Mesenchymal stem cell (in vitro differentiated cells and primary cell): Measurements from ENCODE around the gene ADAP1.

ENCODE experiments used
- DNase-seq: peaks from one replicate; pipeline ENCODE4 v3.0.0-alpha.2; 2013
- H2AFZ ChIP-seq: one replicate; pipeline ENCODE4 v1.6.1; 2013; ENCODE audit warnings: low read depth, mild to moderate bottlenecking, control low read depth, inconsistent platforms, low read length, moderate library complexity
- H2AK5ac ChIP-seq: 2 replicates; pipeline ENCODE4 v1.6.1; 2013; ENCODE audit warnings: low read length, moderate library complexity, mild to moderate bottlenecking, inconsistent platforms; ENCODE audit not compliant: severe bottlenecking
- H2BK120ac ChIP-seq: one replicate; pipeline ENCODE4 v1.6.1; 2013; ENCODE audit warnings: low read depth, mild to moderate bottlenecking, inconsistent platforms, low read length, moderate library complexity
- H2BK12ac ChIP-seq, 2 experiments: one replicate each; pipeline ENCODE4 v1.6.1; 2013; ENCODE audit warnings: inconsistent platforms in 2 of 2, low read length in 2 of 2, mild to moderate bottlenecking in 2 of 2, moderate library complexity in 2 of 2, control low read depth in 1 of 2
- H2BK15ac ChIP-seq: one replicate; pipeline ENCODE4 v1.6.1; 2013; ENCODE audit warnings: mild to moderate bottlenecking, low read depth, inconsistent platforms; ENCODE audit not compliant: poor library complexity, severe bottlenecking
- H2BK5ac ChIP-seq: 2 replicates; pipeline ENCODE4 v1.6.1; 2013; ENCODE audit warnings: low read depth, mild to moderate bottlenecking, low read length, control low read depth, inconsistent platforms; ENCODE audit not compliant: poor library complexity, severe bottlenecking
- H3K14ac ChIP-seq, 2 experiments: one replicate each; pipeline ENCODE4 v1.6.1; 2013; ENCODE audit warnings: inconsistent platforms in 2 of 2, low read length in 2 of 2, control low read depth in 1 of 2, mild to moderate bottlenecking in 1 of 2, moderate library complexity in 1 of 2
- H3K18ac ChIP-seq, 2 experiments: one replicate each; pipeline ENCODE4 v1.6.1; 2013; ENCODE audit warnings: inconsistent platforms in 2 of 2, low read length in 2 of 2, control low read depth in 1 of 2, low read depth in 1 of 2, mild to moderate bottlenecking in 1 of 2
- H3K23ac ChIP-seq, 2 experiments: one replicate each; pipeline ENCODE4 v1.6.1; 2013; ENCODE audit warnings: inconsistent platforms in 2 of 2, low read length in 2 of 2, mild to moderate bottlenecking in 2 of 2, moderate library complexity in 2 of 2, control low read depth in 1 of 2
- H3K27ac ChIP-seq: 2 replicates; pipeline ENCODE4 v1.5.1; 2013; ENCODE audit warnings: mild to moderate bottlenecking, moderate library complexity, low read length, control low read depth, inconsistent platforms; ENCODE audit not compliant: poor library complexity, severe bottlenecking
- H3K27me3 ChIP-seq, 2 experiments: 2 replicates each; pipeline versions ENCODE4 v1.6.1 to v1.7.0; 2013; ENCODE audit warnings: low read length in 2 of 2, mild to moderate bottlenecking in 2 of 2, moderate library complexity in 2 of 2, control low read depth in 1 of 2, inconsistent platforms in 1 of 2; ENCODE audit not compliant: control insufficient read depth in 1 of 2, insufficient read depth in 1 of 2
- H3K36me3 ChIP-seq, 2 experiments: 2 replicates each; pipeline versions ENCODE4 v1.6.1 to v1.7.0; 2013; ENCODE audit warnings: low read length in 2 of 2, control low read depth in 1 of 2, inconsistent platforms in 1 of 2, low read depth in 1 of 2, mild to moderate bottlenecking in 1 of 2; ENCODE audit not compliant: insufficient read depth in 2 of 2, control insufficient read depth in 1 of 2
- H3K4ac ChIP-seq, 2 experiments: one replicate each; pipeline ENCODE4 v1.6.1; 2013; ENCODE audit warnings: inconsistent platforms in 2 of 2, low read length in 2 of 2, mild to moderate bottlenecking in 2 of 2, moderate library complexity in 2 of 2, control low read depth in 1 of 2, low read depth in 1 of 2
- H3K4me1 ChIP-seq: 2 replicates; pipeline ENCODE4 v1.6.1; 2013; ENCODE audit warnings: low read depth, low read length, control low read depth; ENCODE audit not compliant: control insufficient read depth, insufficient read depth
- H3K4me2 ChIP-seq: 2 replicates; pipeline ENCODE4 v1.6.1; 2013; ENCODE audit warnings: low read length, mild to moderate bottlenecking, inconsistent platforms; ENCODE audit not compliant: poor library complexity, severe bottlenecking
- H3K4me3 ChIP-seq, 2 experiments: 2 replicates each; pipeline versions ENCODE4 v1.5.1 to v1.7.0; 2013; ENCODE audit warnings: low read length in 2 of 2, mild to moderate bottlenecking in 2 of 2, control low read depth in 1 of 2, low read depth in 1 of 2; ENCODE audit not compliant: insufficient read depth in 1 of 2
- H3K79me1 ChIP-seq: replicated peaks from 2 replicates; pipeline ENCODE4 v1.6.1; 2013; ENCODE audit warnings: mild to moderate bottlenecking, control low read depth, low read length, inconsistent platforms; ENCODE audit not compliant: poor library complexity, severe bottlenecking
- H3K9ac ChIP-seq: 2 replicates; pipeline ENCODE4 v1.7.0; 2013; ENCODE audit warnings: mild to moderate bottlenecking, low read length, moderate library complexity
- H3K9me3 ChIP-seq: 2 replicates; pipeline ENCODE4 v1.7.0; 2013; ENCODE audit warnings: mild to moderate bottlenecking, low read length; ENCODE audit not compliant: control insufficient read depth
- H4K8ac ChIP-seq: one replicate; pipeline ENCODE4 v1.6.1; 2013; ENCODE audit warnings: inconsistent platforms, mild to moderate bottlenecking, low read length, moderate library complexity
- H4K91ac ChIP-seq: one replicate; pipeline ENCODE4 v1.6.1; 2013; ENCODE audit warnings: mild to moderate bottlenecking, low read length, inconsistent platforms
- WGBS: methylation state at CpG from one replicate; pipeline ENCODE4 v1.1.7; 2013; ENCODE audit warnings: mixed read lengths; 5-methylcytosine and 5-hydroxymethylcytosine counted together

The ADAP1 gene

GRCh38 chr7:876972-877311 is 77.5 kb downstream of the ADAP1 start:
- peak overlapping the region; percentile 60 for H3K27ac ChIP-seq
- H3K4me1 ChIP-seq = peaks cover 17% of the 10 kb centered on the region
- peak overlapping the region in 1 of 2 experiments; percentile 90 for H3K18ac ChIP-seq
- peak overlapping the region; percentile 54 for H2BK120ac ChIP-seq
- 1% methylated on average over 26 of the region's 26 CpGs for WGBS
- H3K4ac ChIP-seq = peak overlapping the region in 1 of 2 experiments; percentile 42
- peaks cover 24 to 36% of the 10 kb centered on the region in 2 experiments for H3K36me3 ChIP-seq
- H2BK15ac ChIP-seq = no peak overlapping the region
- H2AFZ ChIP-seq = peak overlapping the region; percentile 10
- no peak overlapping the region for H2AK5ac ChIP-seq
- peak overlapping the region; percentile 83 for H3K4me2 ChIP-seq
- peak; percentile 40 for DNase-seq
- no peak overlapping the region for H2BK5ac ChIP-seq
- peak overlapping the region; percentile 70 for H4K91ac ChIP-seq
- peak overlapping the region in 1 of 2 experiments; percentile 53 for H3K23ac ChIP-seq
- peaks cover 11% of the 10 kb centered on the region for H3K79me1 ChIP-seq
- peak overlapping the region; percentile 90 to 95 for H3K4me3 ChIP-seq
- peak overlapping the region in 1 of 2 experiments; percentile 60 for H2BK12ac ChIP-seq
- no peaks in the 10 kb centered on the region for H3K9me3 ChIP-seq
- H3K9ac ChIP-seq = peak overlapping the region; percentile 90
- peak overlapping the region in 1 of 2 experiments; percentile 82 for H3K14ac ChIP-seq
- H3K27me3 ChIP-seq = no peaks in the 10 kb centered on the region
- H4K8ac ChIP-seq = no peak overlapping the region

- 3% methylated on average over 93 of the region's 129 CpGs for WGBS
- H4K91ac ChIP-seq = peak within 1 kb of the TSS; percentile 94
- peak within 1 kb of the TSS; percentile 79 for H2AK5ac ChIP-seq
- H3K4me2 ChIP-seq = peak within 1 kb of the TSS; percentile 83
- H3K14ac ChIP-seq = peak within 1 kb of the TSS in 1 of 2 experiments; percentile 82
- H3K27me3 ChIP-seq = no peaks in the 10 kb centered on the region
- H3K79me1 ChIP-seq = peaks cover 11% of the 10 kb centered on the region
- H3K4ac ChIP-seq = peak within 1 kb of the TSS; percentile 84 to 98
- peak within 1 kb of the TSS; percentile 76 to 85 for H2BK12ac ChIP-seq
- peak within 1 kb of the TSS; percentile 90 for H3K9ac ChIP-seq
- peak within 1 kb of the TSS; percentile 94 to 97 for H3K18ac ChIP-seq
- H2BK15ac ChIP-seq = peak within 1 kb of the TSS; percentile 87
- H3K4me3 ChIP-seq = peak within 1 kb of the TSS; percentile 90 to 95
- peak within 1 kb of the TSS; percentile 77 for H2AFZ ChIP-seq
- H2BK120ac ChIP-seq = peak within 1 kb of the TSS; percentile 82
- DNase-seq = peak; percentile 93
- H2BK5ac ChIP-seq = no peak within 1 kb of the TSS
- peaks cover 25 to 42% of the 10 kb centered on the region in 2 experiments for H3K36me3 ChIP-seq
- H4K8ac ChIP-seq = peak within 1 kb of the TSS; percentile 99
- H3K9me3 ChIP-seq = no peaks in the 10 kb centered on the region
- H3K4me1 ChIP-seq = peaks cover 18% of the 10 kb centered on the region
- H3K23ac ChIP-seq = peak within 1 kb of the TSS in 1 of 2 experiments; percentile 53
- H3K27ac ChIP-seq = peak within 1 kb of the TSS; percentile 60
Observed at GRCh38 chr7:876077-876971, 78.2 kb downstream of the ADAP1 start, which contains the start of gene GET4. TSS of gene GET4 (plus strand) at chr7:876554. CDS start at chr7:876646, 92 bp downstream.

- Histone ChIP-seq H2AK5ac (peak overlapping the region; percentile 79), H3K14ac (no peak overlapping the region), H2BK5ac (no peak overlapping the region), H3K4me2 (peak overlapping the region; percentile 59), H2BK15ac (peak overlapping the region; percentile 87), H2AFZ (no peak overlapping the region), H3K4ac (peak overlapping the region; percentile 77 to 97), H4K8ac (peak overlapping the region; percentile 99), H3K79me1 (peaks cover 11% of the 10 kb centered on the region), H2BK12ac (peak overlapping the region; percentile 76 to 85), H3K18ac (peak overlapping the region; percentile 63 to 73), H3K9ac (peak overlapping the region; percentile 86), H3K4me3 (peak overlapping the region; percentile 48 to 61), H2BK120ac (peak overlapping the region; percentile 82), H3K9me3 (no peaks in the 10 kb centered on the region), H3K36me3 (peaks cover 28 to 46% of the 10 kb centered on the region in 2 experiments), H3K23ac (no peak overlapping the region), H3K27me3 (no peaks in the 10 kb centered on the region), H4K91ac (peak overlapping the region; percentile 94), H3K4me1 (peaks cover 16% of the 10 kb centered on the region), H3K27ac (peak overlapping the region; percentile 19)
- DNase-seq = no peak
- 98% methylated on average over 19 of the region's 27 CpGs for WGBS
Observed at GRCh38 chr7:875476-876076, 78.9 kb downstream of the ADAP1 start.

GRCh38 chr7:875051-875450 is 79.4 kb downstream of the ADAP1 start:
- Histone ChIP-seq H3K79me1 (peaks cover 13% of the 10 kb centered on the region), H3K4me1 (peaks cover 14% of the 10 kb centered on the region), H2AFZ (no peak overlapping the region), H4K91ac (peak overlapping the region; percentile 83), H3K14ac (no peak overlapping the region), H3K27me3 (no peaks in the 10 kb centered on the region), H4K8ac (peak overlapping the region; percentile 90), H3K4ac (peak overlapping the region in 1 of 2 experiments; percentile 29), H2AK5ac (peak overlapping the region; percentile 79), H3K18ac (peak overlapping the region; percentile 58 to 73), H3K9ac (peak overlapping the region; percentile 86), H3K36me3 (peaks cover 32 to 51% of the 10 kb centered on the region in 2 experiments), H3K4me2 (no peak overlapping the region), H3K4me3 (no peak overlapping the region), H3K23ac (no peak overlapping the region), H2BK12ac (peak overlapping the region; percentile 76 to 88), H2BK15ac (peak overlapping the region; percentile 87), H2BK5ac (no peak overlapping the region), H2BK120ac (peak overlapping the region; percentile 82), H3K9me3 (no peaks in the 10 kb centered on the region), H3K27ac (no peak overlapping the region)
- 94% methylated on average over 6 of the region's 7 CpGs for WGBS
- DNase-seq = no peak
